Natural killer cell (primary cell): ENCODE data around the gene FJX1. TPM values are rescaled to one million over a fixed set of nuclear protein-coding genes. Genes with fewer than 3 reads are reported as not detected.

Source experiments
- ATAC-seq, 3 donors: fragments of 150-1000 bp in 2 of 3; fragments of 200-7000 bp in 1 of 3; cut with Tn5 transposase; 1 replicate in 1 of 3; 2 replicates in 2 of 3; pipeline ENCODE4 v1.10.0; 2021; ENCODE audit warnings: mild to moderate bottlenecking in 2 of 3, moderate library complexity in 2 of 3
- DNase-seq, 2 donors: peaks; one replicate each; pipeline versions ENCODE4 v3.0.0 to v3.0.0-alpha.2; 2013 to 2021; ENCODE audit warnings: mixed read lengths in 1 of 2
- H3K27ac ChIP-seq: one replicate; pipeline ENCODE4 v1.5.1; 2013; ENCODE audit warnings: mild to moderate bottlenecking, low read length
- H3K27me3 ChIP-seq: one replicate; pipeline ENCODE4 v1.6.1; 2013; ENCODE audit warnings: low read length; ENCODE audit not compliant: control insufficient read depth, insufficient read depth
- H3K36me3 ChIP-seq: one replicate; pipeline ENCODE4 v1.6.1; 2013; ENCODE audit warnings: low read length; ENCODE audit not compliant: control insufficient read depth, insufficient read depth
- H3K4me1 ChIP-seq: one replicate; pipeline ENCODE4 v1.6.1; 2013; ENCODE audit warnings: low read length; ENCODE audit not compliant: control insufficient read depth, insufficient read depth
- H3K4me3 ChIP-seq: one replicate; pipeline ENCODE4 v1.5.1; 2013; ENCODE audit warnings: low read length
- H3K9me3 ChIP-seq: one replicate; pipeline ENCODE4 v1.6.1; 2013; ENCODE audit warnings: low read length; ENCODE audit not compliant: control insufficient read depth, insufficient read depth
- H3K27ac Mint-ChIP-seq, 2 donors: one replicate each; pipeline ENCODE4 v1.8.0; 2022; ENCODE audit warnings: mild to moderate bottlenecking in 2 of 2, mixed read lengths in 2 of 2, moderate library complexity in 1 of 2
- H3K27me3 Mint-ChIP-seq, 2 donors: one replicate each; pipeline ENCODE4 v1.8.0; 2022; ENCODE audit warnings: low read depth in 2 of 2, mixed read lengths in 2 of 2
- H3K36me3 Mint-ChIP-seq: one replicate; pipeline ENCODE4 v1.8.0; 2022; ENCODE audit warnings: mixed read lengths
- H3K4me1 Mint-ChIP-seq, 2 donors: one replicate each; pipeline ENCODE4 v1.8.0; 2022; ENCODE audit warnings: mixed read lengths in 2 of 2
- H3K4me3 Mint-ChIP-seq: one replicate; pipeline ENCODE4 v1.8.0; 2022; ENCODE audit warnings: mild to moderate bottlenecking, moderate library complexity, mixed read lengths
- H3K9me3 Mint-ChIP-seq, 2 donors: one replicate each; pipeline ENCODE4 v1.8.0; 2022; ENCODE audit warnings: mixed read lengths in 2 of 2
- CTCF ChIP-seq: fragments of 200-600 bp; IDR thresholded peaks from one replicate; pipeline ENCODE4 v1.8.0; 2022; ENCODE audit warnings: antibody characterized with exemption
- WGBS: methylation state at CpG from one replicate; pipeline ENCODE4 v1.1.7; 2013; ENCODE audit warnings: missing lambda C conversion rate; ENCODE audit not compliant: insufficient coverage; 5-methylcytosine and 5-hydroxymethylcytosine counted together
- intact Hi-C: fragments of 100-400 bp; cut with micrococcal nuclease; formaldehyde crosslinking; loops from one replicate; pipeline ENCODE4 v1.14.2; 2022
- total RNA-seq, 4 donors: library from RNA; stranded (reverse); fragments of 120-200 nt in 1 of 4; gene quantifications; one replicate each; pipeline versions ENCODE4 v1.2.3 to v1.2.4, GENCODE V29; 2013 to 2022

Gene FJX1
- total RNA-seq, 3 donors from 2014 or later (not counting 1 experiment from before 2014, with no cell fraction given): not detected

GRCh38 chr11:35629914-35630313 is 11.7 kb downstream of the FJX1 start:
- TF ChIP-seq CTCF: no peak
- H3K36me3 Mint-ChIP-seq: no peaks in the 10 kb centered on the region
- Histone ChIP-seq H3K4me3 (no peak overlapping the region), H3K36me3 (no peaks in the 10 kb centered on the region), H3K27ac (no peak overlapping the region), H3K27me3 (peaks cover 11% of the 10 kb centered on the region), H3K9me3 (no peaks in the 10 kb centered on the region), H3K4me1 (no peaks in the 10 kb centered on the region)
- no peaks in the 10 kb centered on the region for H3K4me1 Mint-ChIP-seq
- ATAC-seq: no peak
- no peak overlapping the region for H3K4me3 Mint-ChIP-seq
- no peaks in the 10 kb centered on the region for H3K9me3 Mint-ChIP-seq
- H3K27me3 Mint-ChIP-seq: peaks cover 38 to 69% of the 10 kb centered on the region in 2 donors
- 84% methylated on average over 6 of the region's 6 CpGs for WGBS
- intact Hi-C loops: loop anchor here (5.0 kb wide), 1 partner anchor 477 kb away; no protein-coding TSS in a partner anchor
- no peak for DNase-seq
- no peak overlapping the region for H3K27ac Mint-ChIP-seq

GRCh38 chr11:35631891-35632290 is 13.6 kb downstream of the FJX1 start:
- Histone ChIP-seq H3K27me3 (peaks cover 9% of the 10 kb centered on the region), H3K27ac (no peak overlapping the region), H3K4me1 (no peaks in the 10 kb centered on the region), H3K4me3 (no peak overlapping the region), H3K9me3 (no peaks in the 10 kb centered on the region), H3K36me3 (no peaks in the 10 kb centered on the region)
- Mint-ChIP-seq H3K4me1 (no peaks in the 10 kb centered on the region), H3K9me3 (no peaks in the 10 kb centered on the region), H3K27ac (no peak overlapping the region), H3K27me3 (peaks cover 36 to 70% of the 10 kb centered on the region in 2 donors), H3K4me3 (no peak overlapping the region), H3K36me3 (no peaks in the 10 kb centered on the region)
- WGBS: 61% methylated on average over 2 of the region's 3 CpGs
- intact Hi-C loops: no loop called here
- no peak for DNase-seq
- no peak for TF ChIP-seq CTCF
- ATAC-seq: no peak

- no peak for TF ChIP-seq CTCF
- ATAC-seq (no peak), DNase-seq (no peak)
- H3K4me1 ChIP-seq: no peaks in the 10 kb centered on the region
- Mint-ChIP-seq H3K4me1 (no peaks in the 10 kb centered on the region), H3K27ac (no peak overlapping the region), H3K9me3 (no peaks in the 10 kb centered on the region), H3K4me3 (no peak overlapping the region), H3K36me3 (no peaks in the 10 kb centered on the region), H3K27me3 (peaks cover 32 to 71% of the 10 kb centered on the region in 2 donors)
- H3K36me3 ChIP-seq: no peaks in the 10 kb centered on the region
- intact Hi-C loops: no loop called here
- H3K4me3 ChIP-seq: no peak overlapping the region
- no peaks in the 10 kb centered on the region for H3K9me3 ChIP-seq
- H3K27ac ChIP-seq: no peak overlapping the region
- peaks cover 9% of the 10 kb centered on the region for H3K27me3 ChIP-seq
- 56% methylated on average over 1 of the region's 1 CpG for WGBS
Measured at GRCh38 chr11:35632301-35632700, 14.0 kb downstream of the FJX1 start.

- no peaks in the 10 kb centered on the region for H3K4me1 Mint-ChIP-seq
- Histone ChIP-seq H3K4me3 (no peak overlapping the region), H3K27me3 (peaks cover 9% of the 10 kb centered on the region), H3K9me3 (no peaks in the 10 kb centered on the region), H3K4me1 (no peaks in the 10 kb centered on the region), H3K27ac (no peak overlapping the region), H3K36me3 (no peaks in the 10 kb centered on the region)
- H3K4me3 Mint-ChIP-seq: no peak overlapping the region
- intact Hi-C loops: no loop called here
- no peak for DNase-seq
- no peak overlapping the region for H3K27ac Mint-ChIP-seq
- H3K27me3 Mint-ChIP-seq: peaks cover 27 to 72% of the 10 kb centered on the region in 2 donors
- no peak for TF ChIP-seq CTCF
- peak in 1 of 3 donors; percentile 54 for ATAC-seq
- WGBS: 46% methylated on average over 4 of the region's 4 CpGs
- no peaks in the 10 kb centered on the region for H3K9me3 Mint-ChIP-seq
- no peaks in the 10 kb centered on the region for H3K36me3 Mint-ChIP-seq
Measured at GRCh38 chr11:35633827-35634423, 15.7 kb downstream of the FJX1 start.
